ENCODE data around the gene C12orf42. TPM values are rescaled to one million over a fixed set of nuclear protein-coding genes. Genes with fewer than 3 reads are reported as not detected.

C12orf42 gene
- total RNA-seq, 4 donors from 2014 or later = 18.2 TPM; not detected in 3

DNA sequence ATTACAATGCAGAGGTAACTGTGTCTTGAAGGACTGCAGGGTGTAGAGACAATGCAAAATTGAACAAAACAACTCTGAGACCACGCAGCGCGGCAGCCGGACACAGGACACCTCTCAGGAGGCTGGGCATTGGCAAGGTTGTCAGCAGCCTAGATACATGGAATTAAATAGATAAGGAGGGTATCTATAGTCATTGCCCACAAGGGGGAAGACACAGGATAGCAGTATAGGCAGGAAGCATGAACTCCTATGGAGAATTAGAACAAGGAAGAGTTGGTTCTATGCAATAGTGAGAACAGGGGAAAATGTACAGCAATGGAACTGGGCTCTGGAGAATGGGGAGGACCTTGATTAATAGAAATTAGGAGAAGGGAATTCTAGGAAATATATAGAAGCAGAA is 164.1 kb downstream of the C12orf42 start:
- no peak for DNase-seq
- Histone ChIP-seq H3K27me3 (no peaks in the 10 kb centered on the region), H3K36me3 (no peaks in the 10 kb centered on the region), H3K27ac (no peak overlapping the region), H3K4me1 (no peaks in the 10 kb centered on the region), H3K4me3 (no peak overlapping the region), H3K9me3 (no peaks in the 10 kb centered on the region)
- TF ChIP-seq POLR2A (IDR thresholded peaks at IDR 0.05) (no peak), CTCF (IDR thresholded peaks at IDR 0.05) (no peak)

- no peak for TF ChIP-seq CTCF (IDR thresholded peaks at IDR 0.05)
- TF ChIP-seq POLR2A (IDR thresholded peaks at IDR 0.05) = no peak
- Histone ChIP-seq H3K9me3 (no peaks in the 10 kb centered on the region), H3K27me3 (no peaks in the 10 kb centered on the region)
Measured at GRCh38 chr12:103330672-103331071, 165.1 kb downstream of the C12orf42 start.

DNA sequence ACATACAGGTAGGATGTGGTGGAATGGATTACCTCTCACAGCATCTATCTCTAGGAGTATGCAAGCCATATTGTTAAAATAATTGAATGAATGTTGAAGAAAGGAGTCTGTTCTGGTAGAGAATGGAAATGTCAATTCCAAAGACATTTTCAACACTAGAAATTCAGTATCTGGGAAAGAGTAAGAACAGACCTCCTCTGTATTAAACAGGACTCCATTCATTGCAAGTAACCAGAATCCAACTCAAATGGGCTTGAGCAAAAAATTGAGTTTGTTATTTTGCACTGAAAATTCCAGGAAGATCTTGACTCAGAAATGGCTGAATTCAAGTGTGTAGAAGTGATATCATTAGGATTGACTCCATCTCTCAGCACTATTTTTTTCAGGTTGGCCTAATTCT is 168.1 kb downstream of the C12orf42 start:
- Histone ChIP-seq H3K9me3 (no peaks in the 10 kb centered on the region), H3K4me3 (no peak overlapping the region), H3K4me1 (no peaks in the 10 kb centered on the region), H3K36me3 (no peaks in the 10 kb centered on the region), H3K27ac (no peak overlapping the region), H3K27me3 (no peaks in the 10 kb centered on the region)
- no peak for TF ChIP-seq POLR2A (IDR thresholded peaks at IDR 0.05)
- no peak for TF ChIP-seq CTCF (IDR thresholded peaks at IDR 0.05)
- DNase-seq = no peak

More at GRCh38 chr12:103330672-103331071, 165.1 kb downstream of the C12orf42 start:
- no peak overlapping the region for H3K4me3 ChIP-seq
- H3K36me3 ChIP-seq = no peaks in the 10 kb centered on the region
- no peak overlapping the region for H3K27ac ChIP-seq
- DNase-seq = no peak
- H3K4me1 ChIP-seq = no peaks in the 10 kb centered on the region

DNA sequence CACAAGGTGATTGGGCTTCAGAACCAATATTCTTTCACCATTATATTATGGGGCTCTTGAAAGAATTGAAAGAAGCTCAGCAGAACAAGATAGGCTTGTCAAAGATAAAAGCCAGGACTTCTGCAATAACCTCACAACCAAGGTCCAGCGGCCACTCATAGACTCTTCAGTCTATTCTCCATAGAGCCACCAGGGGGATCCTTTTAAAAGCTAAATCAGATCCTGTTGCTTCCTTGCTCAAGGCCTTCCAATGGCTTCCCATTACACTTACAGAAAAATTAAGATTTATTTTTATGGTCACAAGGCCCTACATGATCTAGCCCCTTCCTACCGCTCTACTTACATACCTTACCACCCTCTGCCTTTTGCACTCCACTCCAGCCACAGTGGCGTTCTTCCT is 169.6 kb downstream of the C12orf42 start:
- no peak for DNase-seq

DNA sequence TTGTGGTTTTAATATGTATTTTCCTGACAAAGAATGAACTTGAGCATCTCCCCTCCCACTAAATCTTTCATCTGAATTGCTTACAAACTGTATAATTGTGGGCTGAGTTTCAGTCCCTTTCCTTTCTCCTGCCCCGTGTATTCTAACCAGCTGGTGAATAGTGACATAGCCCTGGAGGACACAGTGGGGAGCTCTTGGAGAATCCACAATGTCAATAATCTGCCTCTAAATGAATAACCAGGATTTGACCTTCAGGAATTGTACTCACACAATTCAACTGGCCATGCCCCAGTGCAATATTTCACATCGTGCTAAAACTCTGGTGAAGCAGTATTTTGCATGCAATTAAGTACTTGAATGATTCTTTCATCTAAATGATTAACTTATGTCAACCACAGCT is 177.2 kb downstream of the C12orf42 start:
- Histone ChIP-seq H3K27ac (no peak overlapping the region), H3K27me3 (no peaks in the 10 kb centered on the region), H3K9me3 (no peaks in the 10 kb centered on the region), H3K36me3 (no peaks in the 10 kb centered on the region), H3K4me1 (no peaks in the 10 kb centered on the region), H3K4me3 (no peak overlapping the region)
- DNase-seq = no peak
- TF ChIP-seq CTCF (IDR thresholded peaks at IDR 0.05) = no peak
- no peak for TF ChIP-seq POLR2A (IDR thresholded peaks at IDR 0.05)

More for the DNA sequence above, 169.6 kb downstream of the C12orf42 start:
- H3K27ac ChIP-seq = no peak overlapping the region
- H3K27me3 ChIP-seq = no peaks in the 10 kb centered on the region
- no peak for TF ChIP-seq POLR2A (IDR thresholded peaks at IDR 0.05)
- peak in 1 of 6 experiments; percentile 21 for TF ChIP-seq CTCF (IDR thresholded peaks at IDR 0.05)
- no peaks in the 10 kb centered on the region for H3K36me3 ChIP-seq
- H3K4me3 ChIP-seq = no peak overlapping the region
- H3K4me1 ChIP-seq = no peaks in the 10 kb centered on the region
- H3K9me3 ChIP-seq = no peaks in the 10 kb centered on the region

DNA sequence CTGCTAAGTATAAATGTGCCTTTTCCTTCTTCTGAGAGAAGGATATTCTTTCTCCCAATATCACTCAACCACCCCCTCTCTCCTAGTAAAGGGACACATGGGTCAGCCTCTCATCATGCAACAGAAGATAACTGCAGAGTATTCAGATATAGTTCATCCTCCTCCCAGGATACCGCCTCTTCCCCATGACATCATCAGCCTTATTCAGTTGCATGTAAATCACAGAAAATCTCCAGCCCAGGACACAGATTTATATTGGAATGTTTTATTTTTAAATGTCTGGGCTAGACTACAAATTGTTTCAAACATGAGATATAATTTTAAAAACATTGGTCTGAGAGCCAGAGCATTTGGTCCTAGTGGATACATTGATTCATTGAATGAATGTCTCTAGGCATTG is 178.5 kb downstream of the C12orf42 start:
- no peak overlapping the region for H3K4me3 ChIP-seq
- H3K9me3 ChIP-seq = no peaks in the 10 kb centered on the region
- H3K27ac ChIP-seq = no peak overlapping the region
- H3K27me3 ChIP-seq = no peaks in the 10 kb centered on the region
- TF ChIP-seq POLR2A (IDR thresholded peaks at IDR 0.05) (no peak), CTCF (IDR thresholded peaks at IDR 0.05) (no peak)
- H3K36me3 ChIP-seq = no peaks in the 10 kb centered on the region
- H3K4me1 ChIP-seq = no peaks in the 10 kb centered on the region
- no peak for DNase-seq

All from Peyer's patch (tissue), 4 donors.